Fibroblast of skin of left biceps (primary cell): ENCODE measurements around the gene GGA2.
"Not testable (repeated sequence)": the region's sequence is repeated elsewhere in the genome, so short reads cannot be mapped to it uniquely, and the experiment has no call there.

Experiments
- DNase-seq, 2 experiments: peaks; one replicate each; pipeline ENCODE4 v3.0.0-alpha.2; 2013; ENCODE audit warnings: low read depth in 2 of 2

GGA2 gene

GRCh38 chr16:23476289-23476688, 34.0 kb downstream of the GGA2 start:
- no peak for DNase-seq

- no peak for DNase-seq
These were observed 40.5 kb downstream of the GGA2 start for GRCh38 chr16:23469814-23470213.

DNA sequence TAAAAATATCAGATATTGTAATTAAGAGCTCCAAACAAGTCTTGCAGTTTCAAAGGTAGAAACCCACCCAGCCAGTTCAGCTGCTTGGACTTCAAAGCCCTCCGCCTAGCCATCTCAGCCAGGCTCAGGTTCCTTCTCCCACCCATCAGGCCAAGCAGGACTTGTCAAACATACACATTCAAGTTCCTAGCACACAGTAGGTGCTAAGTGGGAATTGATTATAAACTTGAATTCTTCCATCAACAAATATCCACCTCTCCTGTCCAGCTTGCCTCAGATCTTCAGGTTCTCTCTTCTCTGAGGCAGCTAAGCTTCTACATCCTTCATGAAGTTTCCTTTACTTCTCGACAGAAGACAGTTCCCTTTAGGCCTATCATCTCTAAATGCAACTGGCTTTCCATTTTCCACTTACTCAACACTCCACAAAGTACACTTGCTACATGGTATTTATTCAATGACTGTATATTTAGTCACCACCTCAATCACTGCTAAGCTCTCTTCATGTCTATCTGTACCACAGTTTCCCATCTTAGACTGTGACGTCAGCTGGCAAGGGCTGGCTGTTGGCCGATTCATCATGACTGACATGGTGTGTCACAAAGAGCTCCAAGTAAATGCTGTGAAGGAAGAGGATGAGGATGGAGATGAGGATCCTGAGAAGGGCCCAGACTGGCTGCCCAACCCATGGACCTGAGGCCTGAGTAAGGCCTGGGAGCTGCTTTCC, 44.0 kb downstream of the GGA2 start:
- DNase-seq, result peak; percentile 12 to 23

GRCh38 chr16:23465179-23465578, 45.1 kb downstream of the GGA2 start:
- no peak for DNase-seq

DNA sequence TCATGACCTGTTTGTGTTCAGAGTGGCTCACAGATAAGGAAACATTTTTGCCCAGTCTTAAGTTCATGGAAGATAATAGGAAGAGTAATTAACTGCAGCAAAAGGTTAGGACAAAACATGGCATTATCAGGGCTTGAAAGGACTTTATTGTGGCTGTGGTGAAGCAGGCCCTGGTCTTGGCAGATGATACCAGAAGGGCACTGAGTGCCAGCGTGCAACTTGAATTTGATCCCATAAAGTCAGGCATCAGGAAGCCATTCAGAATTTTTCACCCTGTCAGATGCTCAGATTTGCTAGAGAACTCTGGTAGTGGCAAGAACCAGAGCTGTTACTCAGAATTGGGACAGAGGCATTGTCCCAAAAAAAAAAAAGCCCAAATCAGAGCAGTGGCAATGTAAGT, 46.1 kb downstream of the GGA2 start:
- no peak for DNase-seq

DNA sequence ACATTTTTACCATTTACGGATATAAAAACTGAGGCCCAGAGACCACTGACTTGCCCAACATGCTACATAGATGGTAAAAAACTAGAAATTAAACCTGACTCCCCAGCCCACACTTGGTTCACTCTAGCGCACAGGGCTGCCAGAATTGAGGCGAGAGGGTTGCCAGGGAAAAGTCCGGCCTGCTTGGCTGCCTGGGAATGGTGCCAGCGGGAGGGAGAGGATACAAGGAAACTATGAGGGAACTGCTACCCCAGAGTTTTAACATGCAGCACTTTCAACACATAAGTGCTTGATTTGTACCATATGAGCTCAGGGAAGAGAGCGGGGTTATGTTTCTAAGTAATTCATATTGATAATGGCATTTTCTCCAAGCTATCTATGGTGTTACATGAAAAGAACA, 47.3 kb downstream of the GGA2 start:
- peak; percentile 58 to 60 for DNase-seq

DNA sequence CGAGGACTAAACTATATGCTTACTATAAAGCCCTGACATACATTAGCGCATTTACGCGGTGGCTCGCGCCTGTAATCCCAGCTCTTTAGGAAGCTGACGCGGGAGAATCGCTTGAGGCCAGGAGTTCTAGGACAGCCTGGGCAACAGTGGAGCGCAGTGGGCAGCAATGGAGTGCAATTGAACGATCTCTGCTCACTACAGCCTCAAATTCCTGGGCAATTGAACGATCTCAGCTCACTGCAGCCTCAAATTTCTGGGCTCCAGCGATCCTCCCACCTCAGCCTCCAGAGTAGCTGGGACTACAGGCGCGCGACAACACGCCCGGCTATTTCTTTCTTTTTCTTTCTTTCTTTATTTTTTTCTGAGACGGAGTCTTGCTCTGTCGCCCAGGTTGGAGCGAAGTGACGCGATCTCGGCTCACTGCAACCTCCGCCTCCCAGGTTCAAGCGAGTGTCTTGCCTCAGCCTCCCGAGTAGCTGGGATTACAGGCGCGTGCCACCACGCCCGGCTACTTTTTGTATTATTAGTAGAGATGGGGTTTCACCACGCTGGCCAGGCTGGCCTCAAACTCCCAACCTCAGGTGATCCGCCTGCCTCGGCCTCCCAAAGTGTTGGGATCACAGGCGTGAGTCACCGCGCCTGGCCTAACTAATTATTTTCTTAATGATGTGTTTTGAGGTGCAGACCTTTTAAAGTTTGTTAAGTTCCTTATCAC, 56.8 kb downstream of the GGA2 start:
- DNase-seq, result no peak

GRCh38 chr16:23452572-23453337, 57.5 kb downstream of the GGA2 start, which contains the start of gene COG7:
Gene COG7 (minus strand): TSS chr16:23453189. CDS start chr16:23452994, 195 bp downstream.
- peak; percentile 59 to 71 for DNase-seq

DNA sequence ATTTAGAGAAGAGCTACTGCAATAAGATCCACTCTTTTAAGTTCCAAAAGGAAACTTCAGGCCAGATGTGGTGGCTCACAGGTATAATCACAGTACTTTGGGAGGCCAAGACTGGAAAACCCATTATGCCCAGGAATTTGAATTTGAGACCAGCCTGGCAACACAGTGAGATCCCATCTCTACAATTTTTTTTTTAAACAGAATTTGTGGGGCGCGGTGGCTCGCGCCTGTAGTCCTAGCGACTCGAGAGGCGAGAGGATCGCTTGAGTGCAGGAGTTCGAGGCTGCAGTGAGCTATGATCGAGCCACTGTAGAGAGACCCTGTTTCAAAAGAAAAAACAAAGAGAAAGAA, 58.1 kb downstream of the GGA2 start:
- no peak for DNase-seq

DNA sequence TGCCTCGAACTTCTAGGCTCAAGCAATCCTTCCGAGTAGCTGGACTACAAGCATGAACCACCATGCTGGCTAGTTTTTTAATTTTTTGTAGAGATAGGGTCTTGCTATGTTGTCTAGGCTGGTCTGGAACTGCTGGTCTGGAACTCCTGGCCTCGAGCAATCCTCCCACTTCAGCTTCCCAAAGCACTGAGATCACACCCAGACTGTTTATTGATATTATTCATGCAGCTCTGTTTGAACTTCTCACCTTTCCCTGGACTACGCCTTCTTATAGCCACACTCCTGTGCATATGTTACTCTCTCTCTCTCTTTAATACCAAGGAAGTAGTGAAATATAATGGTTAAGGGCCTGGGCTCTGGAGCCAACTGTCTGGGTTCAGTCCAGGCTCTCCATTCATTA, 61.9 kb downstream of the GGA2 start:
- DNase-seq, result no peak

DNA sequence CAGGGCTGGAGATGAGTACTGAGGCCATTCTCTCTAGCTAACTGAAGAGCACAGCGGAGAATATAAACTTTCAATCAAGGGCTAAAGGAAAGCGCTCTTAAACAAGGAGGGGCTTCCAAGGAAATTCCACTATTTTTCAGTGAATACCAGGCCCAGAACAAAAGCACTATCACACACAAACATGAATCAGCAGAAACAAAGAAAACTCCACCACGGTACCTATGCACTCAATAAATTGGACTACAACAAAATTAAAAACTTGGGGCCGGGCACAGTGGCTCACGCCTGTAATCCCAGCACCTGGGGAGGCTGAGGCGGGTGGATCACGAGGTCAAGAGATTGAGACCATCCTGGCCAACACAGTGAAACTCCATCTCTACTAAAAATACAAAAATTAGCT, 72.8 kb downstream of the GGA2 start:
- not testable (repeated sequence) for DNase-seq

GRCh38 chr16:23436951-23437350, 73.3 kb downstream of the GGA2 start:
- no peak for DNase-seq

DNA sequence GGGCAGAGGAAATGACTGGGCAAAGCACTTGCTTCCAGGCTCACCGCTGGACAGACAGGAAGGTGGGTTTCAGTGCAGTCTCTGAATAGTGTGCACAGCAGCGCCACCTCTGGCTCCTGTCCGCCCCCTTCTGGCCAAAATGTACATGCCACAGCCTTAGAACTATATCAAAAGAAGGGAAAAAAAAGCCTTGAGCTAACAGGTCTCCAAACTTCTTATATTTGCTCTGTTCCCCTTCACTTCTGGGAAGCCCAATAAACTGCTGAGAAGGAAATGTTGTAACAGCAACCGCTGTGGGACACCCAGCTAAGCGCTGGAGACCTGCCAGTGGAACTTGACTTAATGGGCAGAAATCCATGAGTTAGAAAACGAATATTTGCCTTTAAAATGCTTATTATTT, 74.8 kb downstream of the GGA2 start:
- no peak for DNase-seq

DNA sequence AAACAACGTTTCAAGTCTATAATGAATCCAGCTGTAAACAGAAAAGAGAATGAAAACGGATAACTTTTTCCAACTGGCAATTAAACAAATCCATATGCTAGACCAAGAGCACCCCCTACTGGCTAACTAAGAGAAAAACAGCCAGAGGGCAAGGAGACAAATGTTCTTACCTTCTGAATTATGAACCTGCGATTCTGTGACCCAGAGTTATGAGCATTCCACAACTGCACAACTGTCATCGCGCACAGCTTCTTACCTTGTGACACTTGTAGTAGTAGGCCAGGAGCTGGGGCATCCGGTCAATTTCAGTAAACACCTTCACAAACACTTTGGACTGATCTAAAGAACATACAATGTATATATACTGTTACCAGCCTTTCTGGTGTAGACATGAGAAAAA, 75.9 kb downstream of the GGA2 start:
- DNase-seq, result peak in 1 of 2 experiments; percentile 22

GRCh38 chr16:23433261-23433920, 76.9 kb downstream of the GGA2 start:
- no peak for DNase-seq

DNA sequence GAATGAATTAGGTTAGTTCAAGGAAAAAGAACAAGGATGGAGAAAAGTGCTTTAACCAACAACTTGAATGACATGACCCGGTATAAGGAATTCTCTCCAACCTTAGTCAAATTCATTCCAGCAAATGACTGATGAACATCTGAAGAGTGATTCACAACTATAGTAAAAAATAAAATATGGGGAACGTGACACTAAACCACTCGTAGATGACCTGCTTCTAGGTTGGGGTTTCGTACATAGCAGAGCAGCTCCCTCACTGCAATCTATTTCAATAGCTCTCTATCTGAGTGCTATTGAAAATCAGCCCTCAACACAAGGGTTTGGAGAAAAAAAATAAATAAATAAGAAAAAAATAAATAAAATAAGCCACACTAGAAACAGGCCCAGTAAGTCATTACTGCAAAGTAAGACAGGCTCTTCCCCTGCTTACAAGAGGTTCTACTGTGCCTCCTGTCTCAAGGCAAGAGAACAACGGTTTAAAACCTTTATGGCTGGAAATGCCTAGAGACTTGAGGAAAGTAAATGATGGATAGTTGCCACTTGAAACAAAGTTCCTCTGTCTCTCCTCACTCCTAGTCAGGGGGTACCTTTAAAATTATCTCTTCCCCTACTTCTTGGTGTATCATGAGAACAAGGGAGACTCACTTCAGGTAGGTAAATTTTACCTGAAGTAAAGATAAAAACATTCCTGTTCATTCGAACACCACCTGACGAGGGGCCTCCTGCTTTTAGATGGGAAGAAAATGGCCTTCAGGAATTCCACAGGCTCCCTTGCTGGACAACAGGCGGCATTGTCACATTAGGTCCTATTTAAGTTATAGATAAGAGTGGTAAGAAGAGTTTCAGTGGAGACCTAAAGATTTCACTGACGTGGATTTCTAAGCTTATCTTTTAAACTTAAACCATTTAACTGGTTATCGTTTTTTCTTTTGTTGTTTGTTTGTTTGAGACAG, 77.8 kb downstream of the GGA2 start:
- no peak for DNase-seq

DNA sequence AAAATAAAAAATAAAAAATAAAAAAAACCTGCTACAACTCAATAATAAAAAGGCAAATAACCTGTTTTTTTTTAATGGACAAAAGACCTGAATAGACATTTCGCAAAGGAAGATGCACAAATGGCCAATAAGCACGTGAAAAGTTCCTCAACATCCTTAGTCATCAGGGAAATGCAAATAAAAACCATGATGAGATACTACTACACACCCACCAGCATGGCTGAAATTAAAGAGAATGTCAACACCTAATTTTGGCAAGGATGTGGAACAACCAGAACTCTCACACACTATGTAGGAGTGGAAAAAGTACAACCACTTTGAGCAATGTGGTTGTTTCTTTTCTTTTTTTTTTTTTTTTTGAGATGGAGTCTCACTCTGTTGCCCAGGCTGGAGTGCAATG, 81.9 kb downstream of the GGA2 start:
- no peak for DNase-seq

DNA sequence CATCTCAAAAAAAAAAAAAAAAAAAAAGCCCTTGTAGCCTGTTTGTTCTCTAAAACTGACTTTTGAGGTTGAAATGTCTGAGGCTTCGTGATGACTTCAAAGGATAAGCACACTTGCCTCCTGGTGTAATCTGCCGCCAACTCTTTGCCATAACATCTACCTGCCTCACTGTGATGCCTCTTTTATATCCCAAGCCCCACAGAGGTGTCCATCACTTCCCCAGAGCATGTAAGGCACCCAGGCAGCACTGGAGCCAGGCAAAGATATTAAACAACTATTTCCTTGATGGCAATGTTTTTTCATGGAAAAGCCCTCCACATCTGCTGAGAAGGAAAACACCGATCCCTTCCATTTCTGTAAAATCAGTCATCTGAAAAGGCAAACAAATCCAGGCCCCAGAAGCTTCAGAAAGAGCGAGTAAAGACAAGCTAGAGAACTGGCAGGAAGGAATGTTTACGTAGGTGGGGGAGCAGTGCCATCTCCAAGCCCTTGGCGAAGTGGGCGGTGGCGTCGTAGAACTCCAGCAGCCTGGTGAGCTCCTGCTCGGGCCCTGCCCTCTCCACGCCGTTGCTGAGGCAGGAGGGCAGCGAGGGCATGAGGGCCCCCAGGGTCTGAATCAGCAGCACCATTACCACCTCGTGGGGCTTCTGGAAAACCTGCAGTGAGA, 85.9 kb downstream of the GGA2 start:
- DNase-seq, result no peak

DNA sequence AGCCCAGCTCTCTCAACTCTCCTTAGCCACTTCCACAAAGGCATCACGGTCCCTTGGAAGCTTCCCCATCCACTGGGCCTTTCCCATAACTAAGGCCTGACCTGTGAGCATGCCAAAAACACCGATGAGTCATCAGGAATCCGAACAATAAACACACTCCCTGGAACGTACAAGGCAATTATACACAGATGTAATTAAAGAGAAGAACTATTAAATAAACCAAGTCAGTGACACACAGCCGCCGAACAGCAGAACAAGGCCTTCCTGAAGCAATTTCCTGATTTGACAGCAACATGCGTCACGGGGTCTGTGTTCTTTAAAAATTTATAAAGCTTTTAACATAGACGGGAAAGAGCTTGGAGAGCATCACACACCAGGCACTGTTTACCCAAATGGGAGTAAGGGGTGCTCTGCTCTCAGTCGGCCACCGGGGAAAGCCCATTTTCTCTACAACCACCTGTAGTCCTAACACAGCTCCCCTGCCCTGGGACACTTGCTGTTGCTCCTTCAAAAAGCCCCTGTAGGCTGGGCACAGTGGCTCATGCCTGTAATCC, 86.7 kb downstream of the GGA2 start:
- peak; percentile 87 to 90 for DNase-seq

DNA sequence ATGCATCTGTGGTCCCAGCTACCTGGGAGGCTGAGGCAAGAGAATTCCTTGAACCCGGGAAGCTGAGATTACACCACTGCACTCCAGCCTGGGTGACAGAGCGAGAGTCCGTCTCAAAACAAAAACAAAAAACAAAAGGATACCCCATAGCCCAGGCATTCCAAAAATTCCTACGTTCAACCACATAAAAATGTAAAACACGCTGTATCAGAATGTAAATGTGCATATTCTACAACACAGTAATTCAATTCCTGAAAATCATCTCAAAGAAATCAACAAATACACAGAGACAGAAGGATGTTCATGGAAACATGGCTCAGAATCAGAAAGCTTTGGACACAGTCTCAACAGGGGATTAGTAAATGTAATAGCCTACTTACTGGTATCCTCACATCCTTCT, 90.3 kb downstream of the GGA2 start:
- no peak for DNase-seq
